Astrocyte (in vitro differentiated cells and primary cell): Measurements from ENCODE around the gene OCIAD1.

Experiments
- EZH2 ChIP-seq: IDR thresholded peaks from 2 replicates; pipeline ENCODE4 v1.6.1; 2012; ENCODE audit warnings: mild to moderate bottlenecking, low read length, inconsistent platforms; ENCODE audit not compliant: insufficient read depth
- TF ChIP-seq, protein P1 (sequence below): IDR thresholded peaks from 2 replicates; pipeline ENCODE4 v1.5.1; 2011; ENCODE audit warnings: low read depth, mild to moderate bottlenecking, inconsistent platforms, low read length, moderate library complexity; ENCODE audit not compliant: insufficient read depth

- TF ChIP-seq, protein P1, sequence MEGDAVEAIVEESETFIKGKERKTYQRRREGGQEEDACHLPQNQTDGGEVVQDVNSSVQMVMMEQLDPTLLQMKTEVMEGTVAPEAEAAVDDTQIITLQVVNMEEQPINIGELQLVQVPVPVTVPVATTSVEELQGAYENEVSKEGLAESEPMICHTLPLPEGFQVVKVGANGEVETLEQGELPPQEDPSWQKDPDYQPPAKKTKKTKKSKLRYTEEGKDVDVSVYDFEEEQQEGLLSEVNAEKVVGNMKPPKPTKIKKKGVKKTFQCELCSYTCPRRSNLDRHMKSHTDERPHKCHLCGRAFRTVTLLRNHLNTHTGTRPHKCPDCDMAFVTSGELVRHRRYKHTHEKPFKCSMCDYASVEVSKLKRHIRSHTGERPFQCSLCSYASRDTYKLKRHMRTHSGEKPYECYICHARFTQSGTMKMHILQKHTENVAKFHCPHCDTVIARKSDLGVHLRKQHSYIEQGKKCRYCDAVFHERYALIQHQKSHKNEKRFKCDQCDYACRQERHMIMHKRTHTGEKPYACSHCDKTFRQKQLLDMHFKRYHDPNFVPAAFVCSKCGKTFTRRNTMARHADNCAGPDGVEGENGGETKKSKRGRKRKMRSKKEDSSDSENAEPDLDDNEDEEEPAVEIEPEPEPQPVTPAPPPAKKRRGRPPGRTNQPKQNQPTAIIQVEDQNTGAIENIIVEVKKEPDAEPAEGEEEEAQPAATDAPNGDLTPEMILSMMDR = no peak
- no peak for TF ChIP-seq EZH2
Measured at GRCh38 chr4:48908687-48909086, 77.8 kb downstream of the OCIAD1 start.
